ENCODE data around the gene ANKIB1.

Gene ANKIB1

DNA sequence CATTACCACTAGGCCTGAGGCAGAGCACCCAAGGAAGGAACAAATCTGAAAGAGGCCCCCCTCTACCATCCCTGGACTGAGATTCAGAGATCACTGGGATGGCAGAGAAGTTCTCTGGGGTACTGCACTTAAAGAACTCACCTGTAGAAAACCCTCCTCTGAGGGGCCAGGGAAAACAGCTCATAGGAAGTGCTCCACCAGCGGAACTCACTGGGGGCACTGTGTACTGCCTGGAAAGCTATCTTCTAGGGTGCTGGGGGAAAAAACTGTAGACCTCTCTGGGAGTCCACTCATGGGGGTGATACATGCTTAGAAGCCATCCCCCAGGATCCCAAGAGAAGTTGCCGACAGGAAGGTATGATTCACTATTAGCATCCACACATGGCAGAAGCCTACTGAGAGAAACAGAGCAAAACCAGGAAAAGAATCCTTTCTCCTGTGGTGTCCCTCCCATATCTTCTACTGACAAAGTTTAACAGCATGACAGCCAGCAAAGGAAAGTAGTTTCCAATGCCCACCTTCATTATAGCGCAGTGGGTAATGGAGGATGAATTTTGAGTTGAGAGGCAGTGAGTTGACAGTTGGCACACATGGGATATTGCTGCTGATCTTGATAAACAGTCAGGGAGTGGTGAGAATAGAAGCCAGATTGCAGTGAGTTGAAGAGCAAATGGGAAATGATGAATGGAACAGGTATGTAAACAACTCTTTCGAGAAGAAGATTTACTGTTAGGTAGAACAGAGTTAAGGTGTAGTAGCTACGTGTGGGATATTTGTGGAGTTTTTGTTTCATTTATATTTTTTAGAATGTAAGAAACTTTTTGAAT is 20.9 kb downstream of the ANKIB1 start:
- no peak for DNase-seq

DNA sequence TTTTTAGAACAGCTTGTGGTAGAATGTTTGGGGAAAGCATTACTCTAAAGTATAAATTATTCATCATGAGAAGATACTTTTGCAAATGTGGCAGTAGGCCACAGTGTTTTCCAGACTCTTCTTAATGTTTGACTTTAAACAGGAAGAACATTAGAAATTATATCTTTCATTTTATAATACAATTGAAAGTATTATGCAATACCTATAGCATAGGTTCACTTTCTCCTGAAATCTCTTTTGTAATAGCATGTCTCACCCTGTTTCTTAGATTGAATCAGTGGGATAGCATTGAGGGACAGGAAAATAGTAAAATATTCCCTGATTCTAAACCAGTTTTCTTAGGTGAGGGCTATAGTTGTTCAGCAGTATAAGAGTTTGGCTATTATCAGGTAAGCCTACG is 23.1 kb downstream of the ANKIB1 start:
- no peak for DNase-seq

- DNase-seq, result no peak
Observed at GRCh38 chr7:92275327-92275726, 29.6 kb downstream of the ANKIB1 start.

DNA sequence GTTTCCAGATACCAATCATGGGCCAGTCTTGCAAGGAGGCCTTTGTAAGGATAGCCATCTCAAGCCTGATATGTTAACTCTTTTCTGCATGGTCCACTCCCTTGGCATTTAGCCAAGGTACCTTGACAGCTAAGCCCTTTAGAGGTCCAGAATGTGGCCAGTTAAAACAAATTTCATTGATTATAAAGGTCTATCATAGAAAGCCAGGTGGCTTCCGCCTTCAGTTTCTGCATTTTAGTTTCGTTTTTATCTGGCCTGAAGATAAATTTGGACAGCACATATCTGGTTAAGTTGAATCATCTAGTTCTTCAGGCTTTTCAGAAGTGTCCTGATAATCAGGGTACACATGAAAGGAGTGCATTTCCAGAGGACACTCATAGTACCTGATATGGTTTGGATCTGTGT is 30.7 kb downstream of the ANKIB1 start:
- DNase-seq, result no peak

DNA sequence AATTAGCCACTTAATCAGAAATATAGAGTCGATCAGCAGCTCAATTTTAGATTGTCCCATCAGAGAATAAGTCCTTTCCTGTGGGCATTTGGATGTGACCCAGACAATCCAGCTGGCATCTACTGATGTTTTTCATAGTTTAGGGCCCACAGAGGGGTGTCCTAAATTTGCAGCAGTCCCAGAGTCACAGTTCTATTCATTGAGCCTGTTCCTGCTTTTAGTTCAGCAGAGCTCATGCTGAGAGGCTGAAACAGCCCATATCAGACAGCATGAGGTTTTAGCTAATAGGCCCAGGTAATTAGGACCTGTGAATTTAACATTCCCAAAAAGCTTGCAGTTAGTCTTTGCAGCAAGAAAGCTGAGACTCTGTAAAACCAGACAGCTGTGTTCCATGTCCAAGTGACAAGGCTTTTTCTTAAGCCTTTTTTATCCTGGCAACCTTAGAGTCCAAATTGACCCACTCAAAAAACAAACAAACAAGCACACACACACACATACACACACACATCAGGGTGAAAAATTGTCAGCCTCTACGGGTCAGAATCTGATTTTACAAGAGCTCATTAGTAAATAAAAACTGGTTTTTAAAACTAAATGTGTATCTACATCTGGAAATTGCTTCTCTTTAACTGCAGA is 33.7 kb downstream of the ANKIB1 start:
- no peak for DNase-seq

- no peak for DNase-seq
Observed at GRCh38 chr7:92281031-92281430, 35.3 kb downstream of the ANKIB1 start.

DNA sequence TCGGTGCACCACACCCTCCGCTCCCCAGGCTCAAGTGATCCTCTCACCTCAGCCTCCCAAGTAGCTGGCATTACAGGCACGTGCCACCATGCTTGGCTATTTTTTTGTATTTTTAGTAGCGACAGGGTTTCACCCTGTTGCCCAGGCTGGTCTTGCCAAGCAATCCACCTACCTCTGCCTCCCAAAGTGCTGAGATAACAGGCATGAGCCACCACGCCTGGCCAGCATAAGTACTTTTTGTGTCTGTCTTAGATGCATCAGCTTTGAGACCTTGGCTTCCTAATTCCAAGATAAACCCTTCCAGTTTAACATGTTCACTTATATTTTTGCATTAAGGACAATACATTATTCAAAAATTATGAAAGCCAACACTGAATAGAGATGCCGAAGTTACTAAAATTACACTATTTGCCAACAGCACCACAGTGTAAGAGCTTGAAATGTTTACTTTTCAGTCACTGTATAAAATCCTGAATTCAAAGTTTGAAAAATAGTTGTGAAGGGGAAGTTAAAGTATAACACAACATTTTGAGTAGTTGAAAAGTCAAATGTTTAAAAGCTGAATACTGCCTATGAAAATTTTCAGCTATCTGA is 36.5 kb downstream of the ANKIB1 start:
- no peak for DNase-seq

DNA sequence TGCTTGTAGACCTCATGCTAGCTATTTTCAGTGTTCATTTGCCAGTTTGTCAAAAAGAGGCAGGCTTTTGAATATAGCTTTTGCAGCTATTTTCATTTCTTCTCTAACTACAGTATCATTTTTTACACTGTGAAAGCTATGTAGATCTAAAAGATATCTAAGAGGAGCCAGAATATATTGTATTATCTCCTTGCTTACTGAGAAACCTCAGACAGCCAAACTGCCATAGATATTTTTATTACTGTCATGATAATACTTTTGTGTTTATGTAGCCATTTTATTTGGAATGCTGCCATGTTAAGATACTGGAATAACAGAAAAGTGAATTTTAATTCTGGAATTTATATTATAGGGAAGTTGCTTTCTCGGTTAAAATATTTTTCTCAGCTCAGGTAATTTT is 37.2 kb downstream of the ANKIB1 start:
- DNase-seq, result no peak

GRCh38 chr7:92289321-92289720 is 43.5 kb downstream of the ANKIB1 start:
- DNase-seq, result no peak

GRCh38 chr7:92292981-92293380 is 47.2 kb downstream of the ANKIB1 start:
- no peak for DNase-seq

DNA sequence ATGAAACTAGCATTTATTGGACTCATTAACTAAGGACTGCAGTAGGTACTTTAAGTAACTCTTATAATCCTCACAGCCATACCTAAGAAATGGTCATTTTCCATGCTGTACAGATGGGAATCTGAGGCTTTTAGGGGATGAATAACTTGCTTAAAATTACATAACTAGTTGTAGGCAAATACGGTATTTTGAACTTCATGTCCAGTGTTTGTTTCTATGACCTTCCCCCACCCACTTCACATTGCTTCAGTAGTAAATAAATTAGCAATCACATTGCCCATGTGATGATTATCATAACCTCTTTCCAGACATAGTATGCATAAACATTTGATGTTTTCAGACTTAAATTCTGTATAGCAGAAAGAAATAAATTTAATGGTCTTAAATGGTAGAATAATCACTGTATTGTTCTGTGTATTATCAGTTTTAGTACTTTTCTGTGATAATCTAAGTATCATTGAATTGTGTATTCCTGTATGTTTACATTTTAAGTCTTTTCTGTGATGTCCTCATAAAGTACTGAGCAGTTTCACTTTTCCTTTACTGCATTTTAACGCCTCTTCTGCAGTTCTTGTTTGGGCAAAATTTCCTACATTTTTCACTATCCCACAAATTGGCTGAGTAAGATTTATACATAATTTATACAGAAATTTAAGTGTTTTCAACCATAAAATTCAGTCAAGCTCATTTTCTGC is 48.3 kb downstream of the ANKIB1 start:
- DNase-seq, result no peak

DNA sequence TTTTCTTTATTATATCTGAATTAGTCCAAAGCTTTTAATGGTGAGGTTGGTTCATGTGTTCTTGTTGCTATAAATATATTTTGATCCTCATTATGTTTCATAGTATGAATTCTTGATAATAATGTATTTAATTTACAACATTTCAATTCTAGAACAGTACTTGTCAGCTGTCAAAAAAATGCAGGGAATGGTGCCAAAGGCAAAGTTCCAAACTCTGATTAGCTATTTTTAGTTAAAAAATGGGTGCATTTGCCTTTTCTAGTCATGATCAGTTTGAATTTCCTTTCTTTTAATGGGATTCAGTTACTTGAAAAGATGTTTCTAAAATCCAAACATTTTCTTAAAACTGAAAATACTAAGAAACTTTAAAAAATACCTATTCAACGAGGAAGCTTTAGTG is 49.6 kb downstream of the ANKIB1 start:
- DNase-seq, result no peak

- DNase-seq, result no peak
Observed at GRCh38 chr7:92296235-92296634, 50.5 kb downstream of the ANKIB1 start.

DNA sequence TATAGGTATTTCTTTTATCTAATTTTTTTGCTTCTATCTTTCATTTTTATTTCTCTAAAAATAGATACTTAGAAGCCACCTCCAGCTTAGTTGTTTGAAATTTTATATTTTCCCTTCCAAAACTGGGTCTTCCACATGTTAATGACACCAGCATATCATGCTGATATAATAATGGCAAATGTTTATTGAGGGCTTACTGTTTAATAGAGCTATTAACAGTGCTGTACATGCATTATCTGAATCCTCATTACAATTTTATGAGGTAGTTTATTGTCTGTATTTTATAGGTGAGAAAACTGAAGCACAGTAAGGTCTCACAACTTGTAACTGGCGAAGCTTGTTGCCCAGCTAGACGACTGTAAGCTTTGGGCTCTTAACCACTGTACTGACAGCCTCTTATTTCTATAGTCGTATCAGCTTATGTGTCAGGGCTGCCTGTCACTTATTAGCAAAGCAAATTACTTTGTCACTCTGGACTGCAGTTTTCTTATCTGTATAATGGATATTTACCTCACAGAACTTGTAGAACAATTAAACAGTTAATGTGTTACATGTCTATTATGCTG is 51.2 kb downstream of the ANKIB1 start:
- no peak for DNase-seq

DNA sequence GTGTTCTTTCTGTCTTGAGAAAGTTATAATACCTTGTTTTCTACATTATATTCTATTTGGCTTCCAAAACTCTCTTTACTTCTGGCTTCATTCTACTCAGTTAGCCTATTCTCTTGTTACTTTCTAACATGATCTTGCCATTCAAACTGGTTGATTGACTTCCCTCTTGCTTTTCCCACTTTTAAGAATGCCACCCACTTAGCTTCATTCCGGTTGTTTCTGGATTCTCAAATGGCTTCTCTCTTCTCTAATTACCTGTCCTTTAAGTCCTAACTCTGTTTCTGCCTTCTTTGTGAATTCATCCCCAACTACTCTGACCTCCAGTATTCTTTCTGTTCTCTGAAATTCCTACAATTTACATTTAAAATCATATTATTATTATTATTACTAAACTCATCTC is 52.0 kb downstream of the ANKIB1 start:
- DNase-seq, result no peak

- no peak for DNase-seq
Observed at GRCh38 chr7:92303761-92304160, 58.0 kb downstream of the ANKIB1 start.

GRCh38 chr7:92304406-92304893 is 58.7 kb downstream of the ANKIB1 start:
- DNase-seq, result no peak

- no peak for DNase-seq
Observed at GRCh38 chr7:92306153-92306552, 60.4 kb downstream of the ANKIB1 start.

- no peak for DNase-seq
Observed at GRCh38 chr7:92313055-92313454, 67.3 kb downstream of the ANKIB1 start.

- no peak for DNase-seq
Observed at GRCh38 chr7:92319243-92319642, 73.5 kb downstream of the ANKIB1 start.

GRCh38 chr7:92325173-92325572 is 79.4 kb downstream of the ANKIB1 start:
- DNase-seq, result no peak

DNA sequence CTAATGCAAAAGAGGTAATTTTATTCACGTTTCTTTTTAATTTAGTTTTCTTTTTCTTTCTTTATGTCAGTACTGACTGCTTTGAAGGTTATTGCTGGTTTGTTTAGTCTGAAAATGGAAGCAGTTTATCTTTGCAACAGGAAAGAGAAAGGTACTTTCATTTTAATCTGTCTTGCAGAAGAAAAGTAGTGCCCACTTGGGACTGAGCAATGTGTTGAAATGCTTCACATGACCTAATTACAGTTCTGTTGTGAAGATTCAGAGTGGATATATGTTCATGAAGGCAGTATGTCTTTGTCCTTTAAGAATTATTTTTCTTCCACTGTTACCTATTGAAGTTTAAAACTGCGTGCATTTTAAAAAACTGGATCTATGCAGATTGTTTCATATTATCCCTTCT is 80.1 kb downstream of the ANKIB1 start:
- no peak for DNase-seq

DNA sequence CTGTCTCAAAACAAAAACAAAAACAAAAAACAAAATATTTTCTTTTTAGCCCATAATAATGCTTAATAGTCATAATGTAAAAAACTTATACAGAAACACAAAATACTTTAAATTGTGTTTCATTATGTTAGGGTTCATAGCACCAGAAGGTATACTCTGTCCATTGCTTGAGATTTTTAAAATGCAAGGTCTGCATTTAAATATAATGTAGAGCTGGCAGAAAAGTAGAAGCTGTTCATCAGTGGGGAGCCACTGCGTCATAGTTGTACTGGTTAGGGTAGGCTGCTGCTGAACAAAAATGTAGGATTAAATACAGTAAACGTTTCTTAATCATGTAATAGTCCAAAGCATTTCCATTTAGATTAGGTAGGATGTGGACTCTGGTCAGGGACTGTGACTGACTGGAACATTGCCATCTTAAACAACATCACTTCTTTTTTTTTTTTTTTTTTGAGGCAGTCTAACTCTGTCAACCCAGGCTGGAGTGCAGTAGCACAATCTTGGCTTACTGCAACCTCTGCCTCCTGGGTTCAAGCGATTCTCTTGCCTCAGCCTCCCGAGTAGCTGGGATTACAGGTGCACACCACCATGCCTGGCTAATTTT is 85.2 kb downstream of the ANKIB1 start:
- no peak for DNase-seq

All from NCI-H345 (cell line).